Activated CD4-positive, CD25-positive, alpha-beta regulatory T cell treated with anti-CD3 and anti-CD28 coated beads, Interleukin-2, amount 50 U/mL, for 16 hours (primary cell): ENCODE results near the gene STIM1.

ENCODE experiments used
- DNase-seq: peaks from one replicate; pipeline ENCODE4 v3.0.0-alpha.2; 2020; ENCODE audit warnings: low read depth, low spot score

STIM1 gene

DNA sequence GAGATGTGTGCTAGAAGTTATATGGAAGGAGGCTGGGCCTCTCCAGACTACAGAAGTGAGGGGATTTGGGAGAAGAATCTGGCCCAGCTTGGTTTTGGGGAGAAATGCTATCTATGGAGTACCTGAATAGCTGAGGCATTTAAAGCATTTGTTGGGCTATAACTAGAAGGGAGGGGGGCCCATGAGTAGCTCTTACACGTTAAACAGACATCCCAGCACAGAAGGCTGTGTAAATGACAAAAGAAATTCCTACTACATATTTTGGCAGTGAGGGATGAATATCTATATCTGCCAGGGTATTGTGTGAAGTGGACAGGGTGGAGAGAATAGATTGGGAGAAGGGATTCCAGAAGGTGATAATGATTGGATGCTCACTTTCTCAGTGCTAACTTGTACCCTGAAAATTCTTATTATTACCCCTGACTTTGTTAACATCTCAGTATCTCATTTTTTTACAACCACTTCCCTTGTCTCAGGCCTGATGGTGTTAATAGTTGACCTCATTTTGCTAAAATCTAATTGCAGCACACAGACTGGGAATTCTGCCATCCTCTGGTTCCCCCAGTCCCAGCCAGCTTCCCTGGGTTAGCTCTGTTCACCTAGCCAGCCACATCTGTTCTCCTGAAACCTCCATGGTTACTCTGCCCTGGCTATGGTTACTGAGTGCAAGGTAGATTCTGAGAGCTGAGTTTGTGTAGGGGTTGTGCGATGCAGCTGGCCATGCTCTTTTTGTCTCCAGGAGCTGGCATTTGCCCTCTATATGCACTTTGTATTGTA is 210.3 kb downstream of the STIM1 start:
- no peak for DNase-seq

- no peak for DNase-seq
Observed at GRCh38 chr11:4066910-4067309, 211.4 kb downstream of the STIM1 start.

GRCh38 chr11:4068962-4069361 is 213.5 kb downstream of the STIM1 start:
- no peak for DNase-seq

GRCh38 chr11:4071325-4071724 is 215.9 kb downstream of the STIM1 start:
- DNase-seq, result no peak

GRCh38 chr11:4071914-4072313 is 216.4 kb downstream of the STIM1 start:
- DNase-seq, result no peak

- no peak for DNase-seq
Observed at GRCh38 chr11:4072668-4073285, 217.3 kb downstream of the STIM1 start.

GRCh38 chr11:4074266-4074665 is 218.8 kb downstream of the STIM1 start:
- DNase-seq, result no peak

GRCh38 chr11:4076774-4077173 is 221.3 kb downstream of the STIM1 start:
- DNase-seq, result no peak

- no peak for DNase-seq
Observed at GRCh38 chr11:4083198-4083597, 227.7 kb downstream of the STIM1 start.

GRCh38 chr11:4084406-4085125 is 229.1 kb downstream of the STIM1 start:
- DNase-seq, result no peak

- no peak for DNase-seq
Observed at GRCh38 chr11:4085575-4085974, 230.1 kb downstream of the STIM1 start.

GRCh38 chr11:4086575-4087353 is 231.3 kb downstream of the STIM1 start:
- no peak for DNase-seq

- no peak for DNase-seq
Observed at GRCh38 chr11:4087551-4087950, 232.1 kb downstream of the STIM1 start.

GRCh38 chr11:4090258-4090657 is 234.8 kb downstream of the STIM1 start:
- DNase-seq, result peak; percentile 14

DNA sequence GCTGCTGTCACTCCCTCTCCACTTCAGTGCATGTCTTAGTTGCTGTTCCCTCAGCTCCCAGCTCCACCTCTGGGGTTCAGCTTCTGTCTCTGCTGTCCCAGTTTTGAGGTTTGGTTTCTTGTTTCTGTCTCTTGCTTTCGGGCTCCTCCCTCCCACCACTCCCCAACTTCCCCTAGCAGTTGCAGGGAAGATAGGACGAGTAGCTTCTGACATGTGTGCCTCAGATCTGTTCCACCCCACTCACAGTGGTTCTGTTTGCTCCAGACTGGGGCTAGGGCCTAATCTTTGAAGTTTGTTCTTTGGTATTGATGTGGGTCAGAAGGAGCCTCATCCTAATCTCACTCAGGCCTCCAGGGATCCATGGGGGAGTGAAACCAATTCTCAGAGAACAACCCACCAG is 236.6 kb downstream of the STIM1 start:
- DNase-seq, result no peak

- DNase-seq, result no peak
Observed at GRCh38 chr11:4093519-4094347, 238.3 kb downstream of the STIM1 start.

GRCh38 chr11:4094348-4095291 is 239.2 kb downstream of the STIM1 start, which contains the start of gene RRM1:
Gene RRM1 (plus strand): TSS chr11:4094799. CDS start chr11:4095013, 214 bp downstream.
- DNase-seq, result peak; percentile 90

DNA sequence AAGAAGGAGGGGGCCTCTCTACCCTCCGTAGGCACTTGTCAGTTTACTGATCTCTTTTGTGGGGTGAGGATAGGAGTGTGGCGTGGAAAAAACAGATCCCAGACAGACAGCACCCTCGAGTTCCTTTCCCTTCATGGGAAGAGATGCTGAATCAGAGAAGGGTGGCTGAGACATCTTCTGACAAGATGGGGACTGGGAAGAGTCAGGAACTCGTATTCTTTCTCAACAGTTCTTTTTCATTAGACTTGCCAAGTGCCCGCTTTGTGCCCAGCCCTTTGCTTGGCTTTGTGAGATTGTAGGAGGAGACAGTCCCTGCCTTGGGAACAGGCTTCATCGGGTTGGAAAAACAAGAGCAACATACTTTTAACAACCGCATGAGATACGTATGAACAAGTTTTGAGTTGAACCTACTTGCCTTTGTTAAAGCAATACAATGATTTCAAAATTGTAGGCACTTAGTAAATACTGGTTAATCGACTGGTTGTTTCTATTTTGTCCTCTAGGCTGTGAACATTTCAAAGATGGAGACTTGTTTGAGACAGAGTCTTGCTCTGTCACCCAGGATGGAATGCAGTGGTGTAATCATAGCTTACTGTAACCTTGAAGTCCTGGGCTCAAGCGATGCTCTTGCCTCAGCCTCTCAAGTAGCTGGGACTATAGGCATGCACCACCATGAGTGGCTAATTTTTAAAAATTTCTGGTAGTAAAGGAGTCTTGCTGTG is 240.2 kb downstream of the STIM1 start:
- no peak for DNase-seq

- no peak for DNase-seq
Observed at GRCh38 chr11:4098026-4098621, 242.7 kb downstream of the STIM1 start.
